Tongue (tissue), 2 donors: ENCODE data around the gene GTF2I. TPM values are rescaled to one million over a fixed set of nuclear protein-coding genes. Genes with fewer than 3 reads are reported as not detected.
"Not testable (repeated sequence)": the region's sequence is repeated elsewhere in the genome, so short reads cannot be mapped to it uniquely, and the experiment has no call there.

Experiments
- DNase-seq: peaks from one replicate; pipeline ENCODE4 v3.0.0-alpha.2; 2015
- total RNA-seq: library from RNA; depleted of rRNA; stranded (reverse); fragments of >200 nt; gene quantifications from one replicate; pipeline ENCODE4 v1.2.3, GENCODE V29; 2014

The GTF2I gene
- total RNA-seq, result 167 TPM

DNA sequence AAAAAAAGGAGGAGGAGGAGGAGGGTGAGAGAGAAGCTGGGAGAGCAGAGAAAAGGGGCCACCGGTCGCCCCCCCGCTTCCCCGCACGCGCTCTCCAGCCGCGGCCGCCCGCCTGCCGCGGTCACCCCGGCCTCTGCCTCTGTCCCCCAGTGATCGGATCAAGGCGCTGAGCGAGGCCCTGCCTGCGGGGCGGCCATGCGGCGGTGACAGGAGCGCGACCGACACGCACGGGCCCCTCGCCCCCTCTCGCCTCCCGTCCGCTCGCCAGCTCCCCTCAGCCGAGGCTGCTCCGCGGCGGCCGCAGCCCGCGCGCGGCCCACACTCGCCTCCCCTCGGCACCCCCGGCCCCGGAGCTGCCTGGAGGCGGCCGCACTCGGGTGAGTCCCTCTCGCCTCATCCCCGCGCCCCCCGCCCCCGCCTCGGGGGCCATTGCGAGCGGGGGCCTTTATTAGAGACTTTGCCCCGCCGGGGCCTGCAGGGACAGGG is at the start of gene GTF2I:
Gene GTF2I (plus strand): TSS at position 27 of the 486 bp plus-strand sequence. CDS start 31,411 bp downstream, outside the sequence.
- DNase-seq, result no peak

DNA sequence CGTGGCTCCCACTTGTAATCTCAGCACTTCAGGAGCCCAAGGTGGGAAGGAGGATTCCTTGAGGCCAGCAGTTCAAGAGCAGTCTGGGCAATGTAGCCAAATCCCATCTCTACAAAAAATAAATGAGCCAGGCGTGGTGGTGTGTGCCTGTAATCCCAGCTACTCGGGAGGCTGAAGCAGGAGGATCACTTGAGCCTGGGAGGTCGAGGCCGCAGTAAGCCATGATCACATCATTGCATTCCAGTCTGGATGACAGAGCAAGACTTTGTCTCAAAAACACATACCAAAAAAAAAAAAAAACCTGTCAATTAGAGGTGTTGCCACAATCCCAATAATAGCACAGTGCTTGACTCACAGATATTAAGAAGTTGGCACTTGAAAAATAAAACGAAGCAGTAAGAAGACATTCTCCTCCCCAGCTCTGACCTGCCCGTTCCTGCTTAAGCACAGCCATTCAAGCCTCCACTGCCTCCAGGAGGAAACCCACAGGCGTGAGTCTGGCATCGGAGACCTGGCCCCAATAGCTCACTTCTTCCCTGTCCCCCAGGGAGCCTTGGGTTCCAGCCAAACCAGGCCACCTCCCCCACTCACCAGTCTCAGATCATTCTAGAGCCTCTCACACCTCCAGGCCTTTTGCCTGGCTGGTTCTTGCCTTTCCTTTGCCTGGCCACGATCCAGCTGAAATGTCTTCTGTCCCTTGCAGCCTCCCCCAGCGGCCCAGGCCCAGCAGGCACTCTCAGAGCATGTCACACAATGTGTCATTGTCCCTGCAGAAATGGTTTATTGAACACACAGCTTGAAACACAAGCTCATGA is 45.3 kb upstream of the GTF2I start:
- DNase-seq, result peak; percentile 58

GRCh38 chr7:74615933-74616780 is 41.4 kb upstream of the GTF2I start:
- DNase-seq, result no peak

DNA sequence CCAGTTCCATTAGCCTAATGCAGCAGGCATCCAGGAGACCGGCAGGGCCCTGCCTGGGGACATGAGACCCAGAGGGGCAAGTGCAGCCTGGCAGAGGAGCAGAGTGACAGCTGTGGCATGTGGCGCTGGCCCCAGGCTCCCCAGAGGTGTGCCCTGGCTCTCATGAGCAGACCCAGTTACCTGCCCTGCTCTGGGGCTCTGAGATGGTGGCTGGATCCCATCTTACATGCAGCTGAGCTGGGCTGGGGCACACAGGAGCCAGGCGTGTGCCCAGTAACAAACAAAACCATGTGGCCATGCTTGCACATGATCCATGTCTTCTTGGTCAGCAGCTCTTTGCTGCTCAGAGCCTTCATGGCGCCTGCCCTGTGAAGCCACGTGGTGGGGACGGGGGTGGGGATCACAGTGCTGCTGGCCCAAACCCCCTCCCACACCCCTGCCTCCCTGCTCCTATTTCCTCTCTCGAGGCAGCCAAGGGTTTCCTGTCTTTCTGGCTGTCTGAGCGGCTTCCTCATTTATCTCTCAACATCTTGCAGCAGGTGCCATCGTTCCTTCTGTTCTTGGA is 40.3 kb upstream of the GTF2I start:
- DNase-seq, result peak; percentile 77

DNA sequence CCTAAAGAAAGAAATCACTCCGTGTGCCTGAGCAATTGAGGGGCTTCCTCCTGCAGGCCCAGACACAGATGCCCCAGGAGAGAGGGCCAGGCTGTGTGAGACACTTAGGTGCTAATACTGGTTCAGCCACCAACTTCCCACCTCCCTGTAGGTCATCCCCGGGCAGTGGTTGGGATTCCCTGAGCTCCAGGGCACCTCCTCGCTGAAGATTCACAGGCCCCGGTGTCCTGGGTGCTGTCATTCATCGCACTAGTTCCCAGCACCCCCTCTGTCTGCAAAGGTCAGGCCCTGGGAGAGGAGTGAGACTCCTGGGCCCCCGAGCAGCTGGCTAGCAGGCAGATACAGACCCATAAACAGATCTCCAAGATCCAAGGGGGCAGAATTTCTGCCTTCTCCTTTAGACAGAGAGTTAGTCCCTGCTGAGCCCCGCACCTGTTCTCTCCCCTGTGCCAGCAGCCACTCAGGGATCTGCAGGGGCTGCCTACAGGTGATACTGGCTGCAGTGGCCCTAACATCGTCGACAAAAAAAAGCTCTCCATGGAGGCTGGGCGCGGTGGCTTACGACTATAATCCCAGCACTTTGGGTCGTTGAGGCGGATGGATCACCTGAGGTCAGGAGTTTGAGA is 38.2 kb upstream of the GTF2I start:
- peak; percentile 35 for DNase-seq

DNA sequence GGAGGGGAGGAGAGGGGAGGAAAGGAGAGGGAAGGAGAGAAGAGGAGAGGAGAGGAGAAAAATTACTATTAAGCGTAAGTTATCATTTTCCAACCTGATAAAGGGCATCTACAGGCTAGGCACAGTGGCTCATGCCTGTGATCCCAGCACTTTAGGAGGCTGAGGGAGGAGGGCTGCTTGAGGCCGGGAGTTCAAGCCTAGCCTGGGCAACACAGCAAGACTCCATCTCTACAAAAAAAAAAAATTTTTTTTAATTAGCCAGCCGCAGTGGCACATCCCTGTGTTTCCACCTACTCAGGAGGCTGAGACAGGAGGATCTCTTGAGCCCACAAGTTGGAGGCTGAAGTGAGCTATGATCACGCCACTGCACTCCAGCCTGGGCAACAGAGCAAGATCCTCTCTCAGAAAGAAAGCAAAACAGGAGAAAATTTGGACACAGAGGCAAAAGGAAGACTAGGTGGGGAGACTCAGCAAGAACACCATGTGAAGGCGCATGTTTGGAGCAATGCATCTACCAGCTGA is 35.2 kb upstream of the GTF2I start:
- no peak for DNase-seq

GRCh38 chr7:74623135-74623534 is 34.4 kb upstream of the GTF2I start:
- DNase-seq, result no peak

GRCh38 chr7:74625446-74625845 is 32.1 kb upstream of the GTF2I start:
- DNase-seq, result peak; percentile 78

DNA sequence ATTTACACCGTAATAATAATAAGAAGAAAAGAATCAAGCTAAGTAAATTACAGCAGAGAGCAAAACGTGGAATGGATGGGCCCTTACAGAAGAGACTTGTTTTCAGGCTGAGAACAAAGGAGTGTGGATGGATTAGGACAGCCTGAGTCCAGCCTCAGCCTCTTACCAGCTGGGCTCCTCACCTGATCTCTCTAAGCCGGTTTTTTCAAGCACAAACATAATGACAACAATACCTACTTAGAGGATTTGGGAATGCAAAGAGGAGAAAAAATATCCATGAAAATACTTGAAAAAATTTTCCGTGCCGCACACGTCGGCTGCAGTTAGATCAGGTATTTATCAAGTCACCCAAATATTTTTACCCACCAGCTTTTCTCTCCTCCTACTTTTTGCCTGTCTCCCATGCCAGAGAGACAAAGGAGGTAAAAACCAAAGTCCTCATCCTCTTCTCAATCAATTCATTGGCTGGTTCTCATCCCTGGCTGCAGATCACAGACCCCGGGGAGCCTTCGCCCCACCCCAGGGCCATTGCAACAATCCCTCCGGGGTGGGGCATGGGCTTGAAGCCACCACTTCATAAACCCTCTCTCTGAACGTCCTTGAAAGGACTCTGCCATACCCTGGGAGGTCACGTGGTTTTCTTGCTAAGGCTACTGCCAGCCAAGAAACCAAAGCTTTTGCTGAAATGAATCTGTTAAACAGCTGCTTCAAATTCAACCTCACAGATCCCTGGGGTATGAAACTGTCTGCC is 29.7 kb upstream of the GTF2I start:
- peak; percentile 91 for DNase-seq

- DNase-seq, result no peak
Measured at GRCh38 chr7:74632505-74632904, 25.0 kb upstream of the GTF2I start.

GRCh38 chr7:74633451-74633921 is 24.0 kb upstream of the GTF2I start:
- no peak for DNase-seq

DNA sequence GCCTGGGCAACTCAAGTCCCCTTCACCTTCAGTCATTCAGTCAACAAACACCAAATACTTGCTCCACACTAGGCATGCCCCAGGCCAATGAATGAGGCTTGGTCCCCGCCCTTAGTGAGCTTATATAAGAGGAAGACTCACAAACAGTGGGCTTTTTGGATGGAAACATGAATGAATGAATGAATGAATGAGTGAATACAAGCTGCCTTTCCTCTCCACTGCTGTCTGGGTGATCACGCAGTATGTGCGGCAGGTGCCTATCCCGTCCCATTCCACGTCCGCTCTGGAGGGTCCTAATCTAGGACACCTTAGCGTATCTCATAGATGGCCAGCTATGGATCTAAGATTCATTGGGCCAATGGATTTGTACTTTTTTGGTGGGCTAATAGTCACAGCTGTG is 19.8 kb upstream of the GTF2I start:
- DNase-seq, result no peak

GRCh38 chr7:74650055-74650454 is 7.5 kb upstream of the GTF2I start:
- DNase-seq, result not testable (repeated sequence)

DNA sequence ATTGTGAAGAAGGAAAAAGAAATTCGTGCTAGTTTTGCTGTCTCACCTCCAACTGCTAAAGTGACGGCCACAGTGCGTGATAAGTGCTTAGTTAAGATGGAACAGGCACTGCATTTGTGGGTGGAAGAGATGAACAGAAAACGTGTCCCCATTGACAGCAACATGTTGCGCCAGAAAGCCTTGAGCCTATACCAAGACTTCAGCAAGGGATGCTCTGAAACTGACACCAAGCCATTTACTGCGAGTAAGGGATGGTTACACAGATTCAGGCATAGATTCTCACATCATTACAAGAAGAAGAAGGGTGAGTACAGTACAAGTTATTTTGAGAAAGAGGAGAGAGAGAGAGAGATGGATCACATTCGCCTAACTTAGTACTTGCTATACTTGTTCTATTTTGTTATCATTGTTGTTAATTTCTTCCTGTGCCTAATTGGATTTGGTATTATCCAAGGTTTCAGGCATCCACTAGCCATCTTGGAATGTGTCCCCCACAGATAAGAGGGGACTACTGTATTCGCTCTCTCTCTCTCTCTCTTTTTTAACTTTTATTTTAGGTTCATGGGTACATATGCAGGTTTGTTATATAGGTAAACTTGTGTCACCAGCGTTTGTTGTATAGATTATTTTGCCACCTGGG is 6.9 kb upstream of the GTF2I start:
- DNase-seq, result not testable (repeated sequence)

DNA sequence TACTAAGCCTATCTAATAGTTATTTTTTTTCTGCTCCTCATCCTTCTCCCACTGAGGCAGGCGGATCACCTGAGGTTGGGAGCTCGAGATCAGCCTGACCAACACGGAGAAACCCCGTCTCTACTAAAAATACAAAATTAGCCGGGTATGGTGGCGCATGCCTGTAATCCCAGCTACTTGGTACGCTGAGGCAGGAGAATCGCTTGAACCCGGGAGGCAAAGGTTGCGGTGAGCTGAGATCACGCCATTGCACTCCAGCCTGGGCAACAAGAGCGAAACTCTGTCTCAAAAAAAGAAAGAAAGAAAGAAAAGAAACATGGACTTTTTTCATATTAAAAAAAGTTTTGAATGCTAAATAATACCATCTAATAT is 6.4 kb upstream of the GTF2I start:
- DNase-seq, result not testable (repeated sequence)

DNA sequence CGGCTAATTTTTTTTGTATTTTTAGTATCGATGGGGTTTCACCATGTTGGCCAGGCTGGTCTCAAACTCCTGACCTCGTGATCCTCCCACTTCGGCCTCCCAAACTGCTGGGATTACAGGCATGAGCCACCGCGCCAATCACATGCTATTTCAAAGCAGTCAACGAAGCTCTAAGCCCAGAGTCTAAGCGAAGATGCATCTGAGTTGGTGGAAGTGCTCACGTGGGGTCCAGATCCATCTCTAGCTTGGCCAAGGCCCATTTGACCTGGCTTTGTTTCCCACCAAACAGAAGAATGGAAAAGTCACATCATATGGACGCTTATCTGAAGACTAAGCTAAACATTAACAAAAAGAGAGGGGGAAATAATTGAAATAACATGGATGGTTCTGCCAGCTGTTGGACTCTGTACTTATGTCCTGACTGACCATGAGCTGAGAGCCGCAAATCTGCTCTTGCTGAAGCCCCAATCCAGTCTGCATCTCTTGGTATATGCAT is 3.8 kb upstream of the GTF2I start:
- DNase-seq, result no peak

- no peak for DNase-seq
Measured at GRCh38 chr7:74654811-74655210, 2.7 kb upstream of the GTF2I start.

DNA sequence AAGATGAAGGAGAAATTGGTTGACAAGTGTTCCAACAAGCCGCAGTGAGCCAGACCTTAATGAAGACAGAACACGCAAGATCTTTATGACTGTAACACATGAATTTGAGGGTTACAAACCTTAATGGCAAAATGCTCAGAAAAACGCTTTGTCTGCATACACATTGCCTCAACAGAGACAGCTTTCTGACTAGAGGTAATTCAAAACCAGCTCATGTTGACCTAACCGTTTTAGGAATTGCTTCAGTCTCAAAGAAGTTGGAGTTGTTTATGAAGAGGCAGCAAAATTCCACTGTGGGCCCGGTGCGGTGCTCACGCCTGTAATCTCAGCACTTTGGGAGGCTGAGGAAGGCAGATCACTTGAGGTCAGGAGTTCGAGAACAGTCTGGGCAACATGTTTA is 2.2 kb upstream of the GTF2I start:
- no peak for DNase-seq

DNA sequence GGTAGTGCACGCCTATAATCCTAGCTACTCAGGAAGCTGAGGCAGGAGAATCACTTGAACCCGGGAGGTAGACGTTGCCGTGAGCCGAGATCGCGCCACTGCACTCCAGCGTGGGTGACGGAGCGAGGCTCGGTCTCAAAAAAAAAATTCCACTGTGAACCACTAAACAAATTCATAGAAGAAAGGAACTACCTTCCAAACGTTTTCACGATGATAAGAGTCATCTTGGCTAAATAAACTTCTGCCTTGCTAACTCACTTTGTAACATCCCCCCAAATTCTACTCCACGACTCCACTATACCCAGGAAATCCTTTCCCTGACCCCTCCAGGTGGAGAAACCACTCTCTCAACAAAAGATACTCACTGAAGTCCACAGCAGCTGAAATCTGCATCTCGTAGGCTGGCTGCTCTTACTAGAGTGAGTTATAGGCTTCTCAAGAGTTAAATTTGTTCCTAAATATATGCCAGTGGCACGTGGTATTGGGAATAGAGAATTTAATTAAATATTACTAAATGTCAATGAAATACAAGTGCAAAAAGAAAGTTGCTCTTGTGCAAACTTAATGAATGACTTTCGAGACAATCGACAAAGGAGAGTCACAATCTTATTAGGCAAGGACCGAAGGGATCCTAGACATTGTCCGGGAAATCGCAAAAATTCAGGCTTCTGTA is 1.6 kb upstream of the GTF2I start:
- no peak for DNase-seq

DNA sequence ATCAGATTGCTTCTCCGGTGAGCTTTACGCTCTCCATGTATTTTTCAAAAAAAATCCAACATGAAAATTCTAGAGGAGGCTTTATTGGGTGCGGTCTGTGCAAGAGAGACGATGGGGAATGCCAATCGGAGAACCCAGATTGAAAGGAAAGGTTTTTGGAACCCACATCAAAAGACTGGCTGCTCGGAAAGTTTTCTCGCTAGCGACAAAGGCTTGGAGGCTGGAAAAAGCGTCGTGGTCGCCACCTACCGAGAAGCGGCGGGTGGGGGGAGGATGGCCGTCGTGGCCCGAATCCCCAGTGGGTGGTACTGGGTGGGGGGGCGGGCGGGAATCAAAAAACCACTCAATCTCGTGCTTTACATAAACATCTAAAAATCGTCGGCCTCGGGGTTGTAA is 1.1 kb upstream of the GTF2I start:
- peak; percentile 82 for DNase-seq
